ENCODE measurements around the gene APLP2. TPM values are rescaled to one million over a fixed set of nuclear protein-coding genes. Genes with fewer than 3 reads are reported as not detected.
A peak's percentile ranks its signal among the peaks of the same experiment; 100 is the strongest.

Gene APLP2
- total RNA-seq, 1 donor from 2014 or later = 374 TPM

GRCh38 chr11:130055617-130056016, 14.1 kb upstream of the APLP2 start:
- DNase-seq (ENCODE audit: low spot score) = peak; percentile 97

DNA sequence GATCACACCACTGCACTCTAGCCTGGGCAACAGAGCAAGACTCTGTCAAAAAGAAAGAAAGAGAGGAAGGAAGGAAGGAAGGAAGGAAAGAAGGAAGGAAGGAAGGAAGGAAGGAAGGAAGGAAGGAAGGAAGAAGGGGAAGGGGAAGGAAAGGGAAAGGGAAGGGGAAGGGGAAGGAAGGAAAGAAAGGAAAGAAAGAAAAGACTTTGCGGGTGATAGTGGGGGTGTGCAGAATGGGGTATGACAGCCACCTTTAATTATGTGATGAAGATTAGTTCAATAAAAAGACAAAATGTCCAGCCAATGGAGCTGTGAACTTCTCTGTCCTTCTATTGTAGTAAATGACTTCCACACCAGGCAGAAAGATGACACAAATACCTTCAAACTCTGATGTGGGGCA, 8.7 kb upstream of the APLP2 start:
- no peak for DNase-seq (ENCODE audit: low spot score)

DNA sequence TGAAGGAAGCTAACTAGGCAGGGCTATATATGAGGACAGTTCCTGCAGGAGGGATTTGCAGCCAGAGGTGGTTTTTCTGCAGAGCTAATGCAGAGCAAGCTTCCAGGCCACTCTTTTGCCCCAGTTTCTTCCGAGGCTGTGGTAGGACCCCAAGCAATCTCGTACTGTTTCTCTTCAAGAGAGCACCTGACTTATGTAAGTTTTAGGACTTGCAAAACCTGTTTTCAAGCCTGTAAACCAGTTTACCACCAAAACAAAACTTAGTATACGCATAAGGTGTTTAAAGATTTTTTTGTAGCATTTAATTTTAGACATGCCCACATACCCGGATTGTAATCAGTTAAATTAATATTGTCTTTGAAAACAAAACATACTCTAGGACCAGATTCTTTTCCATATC, 7.7 kb upstream of the APLP2 start:
- no peak for DNase-seq (ENCODE audit: low spot score)

DNA sequence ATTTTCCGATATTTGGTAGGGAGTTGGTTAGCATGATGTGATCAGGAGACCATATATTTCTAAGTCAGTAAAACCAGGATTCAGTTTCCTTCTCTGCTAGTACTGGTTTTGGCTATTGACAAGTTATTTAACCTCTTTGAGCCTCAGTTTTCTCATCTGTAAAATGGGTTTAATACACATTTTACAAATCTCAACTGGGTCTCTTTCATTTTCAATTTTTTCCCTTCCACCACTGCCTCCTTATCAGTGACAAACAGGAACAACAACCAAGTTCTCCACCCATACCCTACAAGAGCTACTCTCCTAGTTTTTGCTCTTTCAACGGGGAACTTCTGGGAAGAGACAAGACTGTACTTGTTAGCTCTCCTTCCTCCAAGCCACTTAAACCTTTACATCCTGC, 6.2 kb upstream of the APLP2 start:
- DNase-seq (ENCODE audit: low spot score) = no peak

- no peak for DNase-seq (ENCODE audit: low spot score)
Measured at GRCh38 chr11:130064596-130064995, 5.1 kb upstream of the APLP2 start.

GRCh38 chr11:130066338-130066737, 3.4 kb upstream of the APLP2 start:
- DNase-seq (ENCODE audit: low spot score) = peak; percentile 61

- no peak for DNase-seq (ENCODE audit: low spot score)
Measured at GRCh38 chr11:130068546-130068985, 1.1 kb upstream of the APLP2 start.

DNA sequence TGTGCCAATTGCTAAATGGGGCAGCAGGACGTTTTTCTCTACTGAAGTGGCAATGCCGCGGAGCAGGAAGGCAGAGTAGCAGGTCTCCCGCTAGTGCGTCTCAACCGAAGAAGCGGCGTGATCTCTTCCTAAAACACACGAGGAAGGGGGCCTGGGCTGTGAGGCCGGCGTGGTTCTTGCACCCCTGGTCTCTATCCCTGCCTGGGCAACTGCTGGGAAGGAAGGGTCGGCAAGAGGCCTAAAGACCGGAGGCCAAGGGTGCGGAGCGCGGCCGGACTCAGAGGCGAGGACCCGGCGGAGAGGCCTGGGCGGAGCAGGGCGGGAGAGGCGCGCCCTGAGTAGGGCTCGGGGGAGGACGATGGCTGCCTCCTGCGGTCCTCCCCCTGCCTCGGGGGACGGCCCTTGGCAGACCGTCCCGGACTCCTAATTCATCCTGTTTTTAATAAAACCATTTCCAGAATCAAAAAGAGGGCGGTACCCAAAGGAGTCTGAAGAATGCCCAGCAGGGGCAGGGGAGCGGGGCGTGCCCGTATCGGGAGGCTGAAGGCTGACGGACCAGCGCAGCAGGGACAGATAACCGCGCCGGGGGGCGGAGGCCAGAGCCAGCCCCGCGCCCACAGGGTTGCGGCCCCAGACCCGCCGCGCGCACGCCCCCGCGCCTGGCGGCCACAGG, 572 bp upstream of the APLP2 start:
- DNase-seq (ENCODE audit: low spot score) = peak; percentile 95

GRCh38 chr11:130070109-130070845, 583 bp downstream of the APLP2 start:
- DNase-seq (ENCODE audit: low spot score) = peak; percentile 42

- peak; percentile 40 for DNase-seq (ENCODE audit: low spot score)
Measured at GRCh38 chr11:130070846-130071200, 1.1 kb downstream of the APLP2 start.

- no peak for DNase-seq (ENCODE audit: low spot score)
Measured at GRCh38 chr11:130071211-130071712, 1.6 kb downstream of the APLP2 start.

GRCh38 chr11:130074736-130075135, 5.0 kb downstream of the APLP2 start:
- no peak for DNase-seq (ENCODE audit: low spot score)

DNA sequence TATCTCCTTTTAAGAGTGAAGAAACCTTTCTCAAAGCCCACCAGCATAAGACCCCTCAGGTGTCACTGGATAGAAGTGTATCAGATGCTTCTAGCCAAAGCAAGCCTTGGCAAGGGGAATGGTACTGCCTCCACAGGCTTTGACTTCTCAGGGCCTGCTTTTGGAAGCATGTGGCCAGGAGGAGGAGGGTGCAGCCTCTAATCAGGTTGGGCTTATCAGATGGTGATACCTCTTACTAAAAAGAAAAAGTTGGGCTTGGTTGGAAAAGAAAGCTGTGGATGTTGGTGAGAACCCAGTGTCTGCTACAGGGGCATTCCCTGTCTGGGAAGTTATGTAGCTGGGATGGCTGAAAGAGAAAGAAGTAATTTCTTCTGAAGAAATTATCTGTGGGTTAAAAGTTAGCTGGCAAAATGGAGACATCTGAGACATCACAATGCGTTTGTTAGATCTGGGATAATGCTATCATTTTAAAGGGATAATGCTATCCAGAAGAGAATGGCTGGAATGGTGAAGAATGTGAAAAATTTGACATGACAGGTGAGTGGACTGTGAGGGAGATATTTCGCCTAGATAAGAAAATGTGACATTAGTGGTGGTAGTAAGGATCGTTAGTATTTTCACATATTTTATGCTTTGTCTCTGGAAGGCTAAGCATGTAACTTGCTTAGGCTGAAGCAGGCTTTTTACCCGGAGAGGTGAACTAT, 7.2 kb downstream of the APLP2 start:
- no peak for DNase-seq (ENCODE audit: low spot score)

GRCh38 chr11:130077671-130078070, 8.0 kb downstream of the APLP2 start:
- no peak for DNase-seq (ENCODE audit: low spot score)

DNA sequence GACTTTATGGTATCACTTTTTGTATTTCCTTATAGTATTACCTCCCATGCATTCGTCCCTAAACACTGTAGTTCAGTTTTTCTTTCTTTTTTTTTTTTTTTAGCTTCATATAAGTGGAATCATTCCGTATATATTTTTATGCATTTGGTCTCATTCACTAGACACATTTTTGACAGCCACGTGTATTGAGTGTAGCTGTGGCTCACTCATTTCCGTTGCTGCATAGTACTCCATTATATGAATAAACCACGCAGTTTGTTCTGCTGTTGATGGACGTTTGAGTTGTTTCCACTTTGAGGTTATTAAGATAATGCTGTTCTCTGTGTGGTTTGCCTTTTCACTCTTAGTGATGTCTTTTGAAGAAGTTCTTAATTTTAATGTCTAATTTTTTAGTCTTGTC, 8.4 kb downstream of the APLP2 start:
- no peak for DNase-seq (ENCODE audit: low spot score)

DNA sequence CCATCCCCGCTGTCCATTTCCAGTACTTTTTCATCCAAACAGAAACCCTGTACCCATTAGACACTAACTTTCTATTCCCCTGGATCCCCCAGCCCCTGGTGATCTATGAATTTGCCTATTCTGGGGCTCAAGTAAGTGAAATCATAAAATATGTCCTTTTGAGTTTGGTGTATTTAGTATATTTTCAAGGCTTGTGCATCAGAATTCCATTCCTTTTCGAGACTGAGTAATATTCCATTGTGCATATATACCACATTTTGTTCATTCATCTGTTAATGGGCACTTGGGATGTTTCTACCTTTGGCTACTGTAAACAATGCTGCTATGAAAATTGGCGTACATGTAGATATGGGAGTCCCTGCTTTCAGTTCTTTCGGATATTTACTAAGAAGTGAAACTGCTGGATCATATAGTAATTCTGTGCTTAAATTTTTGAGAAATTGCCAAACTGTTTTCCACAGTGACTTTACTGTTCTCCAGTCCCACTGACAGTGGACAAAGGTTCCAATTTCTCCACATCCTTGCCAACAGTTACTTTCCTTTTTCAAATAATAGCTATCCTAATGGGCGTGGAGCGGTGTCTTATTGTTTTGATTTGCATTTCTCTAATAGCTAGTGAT, 16.1 kb downstream of the APLP2 start:
- no peak for DNase-seq (ENCODE audit: low spot score)

DNA sequence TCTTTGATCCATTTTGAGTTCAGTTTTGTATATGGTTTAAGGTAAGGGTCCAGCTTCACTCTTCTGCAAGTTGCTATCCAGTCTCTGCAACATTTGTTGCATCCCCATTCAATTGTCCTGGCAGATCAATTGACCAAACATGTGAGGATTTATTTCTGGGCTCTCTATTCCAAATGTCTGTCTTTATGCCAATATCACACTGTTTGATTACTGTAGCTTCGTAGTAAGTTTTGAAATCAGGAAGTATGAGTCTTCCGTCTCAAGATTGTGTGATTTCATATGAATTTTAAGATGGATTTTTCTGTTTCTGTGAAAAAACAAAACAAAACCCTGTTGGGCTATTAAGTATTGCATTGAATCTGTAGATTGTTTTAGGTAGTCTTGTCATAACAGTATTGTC, 17.0 kb downstream of the APLP2 start:
- no peak for DNase-seq (ENCODE audit: low spot score)

DNA sequence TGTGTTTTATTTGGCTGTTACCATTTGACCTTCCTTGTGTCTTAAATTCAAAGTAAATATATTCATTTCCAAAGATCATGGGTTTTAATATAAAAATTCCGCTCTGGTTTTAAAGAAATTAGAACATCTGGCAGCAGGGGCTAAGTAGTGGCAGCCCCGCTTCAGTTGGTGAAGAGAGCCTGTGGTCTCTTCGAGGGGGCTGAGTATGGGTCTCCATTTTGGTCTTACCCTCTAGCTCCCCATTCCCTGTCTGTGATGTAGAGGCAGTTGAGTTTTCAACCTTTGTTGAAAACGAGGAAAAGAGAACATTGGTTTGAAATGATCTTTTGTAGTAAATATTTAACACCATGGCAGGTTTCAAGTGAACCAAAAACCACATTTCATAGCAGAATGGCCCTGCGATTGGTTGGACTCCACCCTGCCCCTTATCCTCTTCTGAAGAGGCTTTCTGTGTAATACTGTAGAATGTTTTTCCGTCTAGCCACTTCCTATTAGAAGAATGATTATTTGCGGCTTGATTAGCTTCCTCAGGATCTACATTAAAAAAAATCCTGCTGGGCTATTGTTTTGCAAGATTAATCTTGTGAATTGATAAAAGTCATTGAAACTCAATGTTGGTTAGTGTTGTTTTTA, 17.7 kb downstream of the APLP2 start:
- no peak for DNase-seq (ENCODE audit: low spot score)

- DNase-seq (ENCODE audit: low spot score) = no peak
Measured at GRCh38 chr11:130088217-130088616, 18.5 kb downstream of the APLP2 start.

GRCh38 chr11:130088919-130089673, 19.4 kb downstream of the APLP2 start:
- no peak for DNase-seq (ENCODE audit: low spot score)

DNA sequence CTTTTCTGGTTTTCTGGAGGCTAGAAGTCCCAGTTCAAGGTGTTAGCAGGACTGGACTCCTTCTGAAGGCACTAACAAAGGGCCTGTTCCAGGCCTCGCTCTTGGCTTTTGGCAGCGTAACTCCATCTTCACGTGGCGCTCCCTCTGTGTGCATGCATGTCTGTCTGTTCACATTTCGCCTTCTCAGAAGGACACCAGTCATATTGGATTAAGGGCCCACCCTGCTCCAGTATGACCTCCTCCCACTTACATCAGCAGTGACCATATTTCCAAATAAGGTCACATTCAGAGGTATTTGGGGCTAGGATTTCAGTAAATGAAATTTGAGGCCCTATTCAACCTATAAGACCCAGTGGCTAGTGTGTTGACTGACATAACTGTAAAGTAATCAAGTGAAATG, 20.0 kb downstream of the APLP2 start:
- no peak for DNase-seq (ENCODE audit: low spot score)
